CD4-positive, alpha-beta T cell (primary cell): ENCODE measurements around the gene SHC4. TPM values are rescaled to one million over a fixed set of nuclear protein-coding genes. Genes with fewer than 3 reads are reported as not detected.
A peak's percentile ranks its signal among the peaks of the same experiment; 100 is the strongest.

ENCODE experiments used
- ATAC-seq: fragments of 200-7000 bp; cut with Tn5 transposase; one replicate; pipeline ENCODE4 v1.10.0; 2022; ENCODE audit warnings: mild to moderate bottlenecking; ENCODE audit not compliant: poor library complexity
- CTCF ChIA-PET: fragments of 350-600 bp; sonication (Branson Sonifier 250); formaldehyde crosslinking; loops from one replicate; lab custom pipeline; 2021; ENCODE audit warnings: antibody characterized with exemption, inconsistent platforms; lab: Charles Lee
- POLR2A ChIA-PET: fragments of 350-600 bp; sonication (Branson Sonifier 250); formaldehyde crosslinking; loops from one replicate; lab custom pipeline; 2021; ENCODE audit warnings: antibody characterized with exemption, inconsistent platforms; lab: Charles Lee
- DNase-seq, 14 experiments: peaks; one replicate each; pipeline ENCODE4 v3.0.0-alpha.2; 2013 to 2020; ENCODE audit warnings: mixed read lengths in 2 of 14
- H3K27ac ChIP-seq, 2 donors: one replicate each; pipeline versions ENCODE4 v1.5.1 to v1.7.0; 2013; ENCODE audit warnings: low read length in 2 of 2, low read depth in 1 of 2, mild to moderate bottlenecking in 1 of 2
- H3K27me3 ChIP-seq, 2 experiments: 1 replicate in 1 of 2; 2 replicates in 1 of 2; pipeline versions ENCODE4 v1.6.1 to v1.7.0; 2013; ENCODE audit warnings: low read length in 2 of 2, control low read depth in 1 of 2, mild to moderate bottlenecking in 1 of 2, moderate library complexity in 1 of 2; ENCODE audit not compliant: insufficient read depth in 2 of 2, control insufficient read depth in 1 of 2
- H3K36me3 ChIP-seq: one replicate; pipeline ENCODE4 v1.6.1; 2013; ENCODE audit warnings: low read length, control low read depth; ENCODE audit not compliant: insufficient read depth
- H3K4me1 ChIP-seq: one replicate; pipeline ENCODE4 v1.6.1; 2013; ENCODE audit warnings: low read length, control low read depth; ENCODE audit not compliant: insufficient read depth
- H3K4me3 ChIP-seq: one replicate; pipeline ENCODE4 v1.5.1; 2013; ENCODE audit warnings: mild to moderate bottlenecking, low read length, moderate library complexity
- H3K9me3 ChIP-seq, 2 experiments: 1 replicate in 1 of 2; 2 replicates in 1 of 2; pipeline versions ENCODE4 v1.6.1 to v1.7.0; 2013; ENCODE audit warnings: low read length in 2 of 2, mild to moderate bottlenecking in 2 of 2, control low read depth in 1 of 2, moderate library complexity in 1 of 2; ENCODE audit not compliant: control insufficient read depth in 1 of 2, insufficient read depth in 1 of 2
- H3K27ac Mint-ChIP-seq: one replicate; pipeline ENCODE4 v1.8.0; 2020; ENCODE audit warnings: mixed read lengths
- H3K27me3 Mint-ChIP-seq: one replicate; pipeline ENCODE4 v1.8.0; 2021; ENCODE audit warnings: mixed read lengths
- H3K36me3 Mint-ChIP-seq: one replicate; pipeline ENCODE4 v1.8.0; 2021; ENCODE audit warnings: low read depth, mixed read lengths
- H3K4me1 Mint-ChIP-seq: one replicate; pipeline ENCODE4 v1.8.0; 2021; ENCODE audit warnings: low read depth, mixed read lengths
- H3K4me3 Mint-ChIP-seq: one replicate; pipeline ENCODE4 v1.8.0; 2020; ENCODE audit warnings: mild to moderate bottlenecking, mixed read lengths
- H3K9me3 Mint-ChIP-seq: one replicate; pipeline ENCODE4 v1.8.0; 2020; ENCODE audit warnings: mixed read lengths
- intact Hi-C, 2 experiments: fragments of 100-400 bp; cut with DNase I in 1 of 2; cut with micrococcal nuclease in 1 of 2; formaldehyde crosslinking; loops; one replicate each; pipeline versions ENCODE4 v1.15.1 to v1.9.0; 2023 to 2025; cut with DNase I, micrococcal nuclease
- total RNA-seq, 174 experiments: library from RNA in 2 of 174; stranded (reverse) in 2 of 174; gene quantifications; one replicate each; pipeline ENCODE4 v1.2.3 and lab custom pipeline; 2021 to 2026
- TF ChIP-seq, protein P1 (sequence below): fragments of 200-600 bp; IDR thresholded peaks from one replicate; pipeline ENCODE4 v1.8.0; 2022; ENCODE audit warnings: antibody characterized with exemption, mild to moderate bottlenecking

SHC4 gene
- total RNA-seq, 2 experiments from 2014 or later: not detected

- H3K36me3 ChIP-seq: no peaks in the 10 kb centered on the region
- Mint-ChIP-seq H3K36me3 (peaks cover 44% of the 10 kb centered on the region), H3K27me3 (no peaks in the 10 kb centered on the region), H3K9me3 (no peaks in the 10 kb centered on the region), H3K4me1 (peaks cover 13% of the 10 kb centered on the region), H3K27ac (no peak overlapping the region), H3K4me3 (no peak overlapping the region)
- no peaks in the 10 kb centered on the region for H3K27me3 ChIP-seq
- H3K4me3 ChIP-seq: no peak overlapping the region
- no peak overlapping the region for H3K27ac ChIP-seq
- ChIA-PET POLR2A (no interaction called here), CTCF (no interaction called here)
- no peak for DNase-seq
- no peak for ATAC-seq
- no peaks in the 10 kb centered on the region for H3K9me3 ChIP-seq
- TF ChIP-seq, protein P1, sequence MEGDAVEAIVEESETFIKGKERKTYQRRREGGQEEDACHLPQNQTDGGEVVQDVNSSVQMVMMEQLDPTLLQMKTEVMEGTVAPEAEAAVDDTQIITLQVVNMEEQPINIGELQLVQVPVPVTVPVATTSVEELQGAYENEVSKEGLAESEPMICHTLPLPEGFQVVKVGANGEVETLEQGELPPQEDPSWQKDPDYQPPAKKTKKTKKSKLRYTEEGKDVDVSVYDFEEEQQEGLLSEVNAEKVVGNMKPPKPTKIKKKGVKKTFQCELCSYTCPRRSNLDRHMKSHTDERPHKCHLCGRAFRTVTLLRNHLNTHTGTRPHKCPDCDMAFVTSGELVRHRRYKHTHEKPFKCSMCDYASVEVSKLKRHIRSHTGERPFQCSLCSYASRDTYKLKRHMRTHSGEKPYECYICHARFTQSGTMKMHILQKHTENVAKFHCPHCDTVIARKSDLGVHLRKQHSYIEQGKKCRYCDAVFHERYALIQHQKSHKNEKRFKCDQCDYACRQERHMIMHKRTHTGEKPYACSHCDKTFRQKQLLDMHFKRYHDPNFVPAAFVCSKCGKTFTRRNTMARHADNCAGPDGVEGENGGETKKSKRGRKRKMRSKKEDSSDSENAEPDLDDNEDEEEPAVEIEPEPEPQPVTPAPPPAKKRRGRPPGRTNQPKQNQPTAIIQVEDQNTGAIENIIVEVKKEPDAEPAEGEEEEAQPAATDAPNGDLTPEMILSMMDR: no peak
- no peaks in the 10 kb centered on the region for H3K4me1 ChIP-seq
- intact Hi-C loops: no loop called here
Measured at GRCh38 chr15:48796521-48796920, 167.2 kb downstream of the SHC4 start.

DNA sequence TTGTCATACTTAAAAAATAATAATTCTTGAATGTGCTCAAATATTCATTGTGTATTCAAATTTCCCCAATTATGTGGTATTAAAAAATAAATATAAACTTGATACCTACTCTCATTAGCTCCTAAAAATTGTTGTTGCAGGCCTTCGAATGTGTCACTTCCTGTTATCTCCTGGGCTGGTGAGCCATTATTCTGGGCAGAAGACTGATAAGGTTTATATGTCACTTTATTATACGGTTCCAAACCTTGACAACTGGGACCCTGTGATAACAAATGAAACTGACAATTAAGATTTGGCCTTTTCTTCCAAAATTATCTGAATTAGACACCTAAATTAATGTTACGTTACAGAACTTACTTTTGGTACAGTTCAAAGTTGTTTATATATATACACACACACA lies 167.8 kb downstream of the SHC4 start:
- no peak overlapping the region for H3K27ac Mint-ChIP-seq

GRCh38 chr15:48794697-48795134 lies 169.0 kb downstream of the SHC4 start:
- Histone ChIP-seq H3K27me3 (no peaks in the 10 kb centered on the region), H3K9me3 (no peaks in the 10 kb centered on the region), H3K4me3 (no peak overlapping the region), H3K4me1 (no peaks in the 10 kb centered on the region), H3K36me3 (peaks cover 1% of the 10 kb centered on the region), H3K27ac (peak overlapping the region in 1 of 2 donors; percentile 43)
- intact Hi-C loops: no loop called here
- Mint-ChIP-seq H3K4me3 (no peak overlapping the region), H3K27ac (no peak overlapping the region), H3K4me1 (peaks cover 9% of the 10 kb centered on the region), H3K9me3 (no peaks in the 10 kb centered on the region), H3K27me3 (no peaks in the 10 kb centered on the region), H3K36me3 (peaks cover 59% of the 10 kb centered on the region)
- ChIA-PET CTCF (interaction anchor here (1.5 kb wide), 1 partner anchor 26 kb away, joined by 3 read pairs; no protein-coding TSS in a partner anchor), POLR2A (no interaction called here)
- DNase-seq (peak in 3 of 14 experiments; percentile 13 to 23 (median 20)), ATAC-seq (no peak)
- TF ChIP-seq, protein P1: no peak

More for the DNA sequence above, 167.8 kb downstream of the SHC4 start:
- H3K36me3 Mint-ChIP-seq: peaks cover 47% of the 10 kb centered on the region
- peaks cover 9% of the 10 kb centered on the region for H3K4me1 Mint-ChIP-seq
- H3K27me3 Mint-ChIP-seq: no peaks in the 10 kb centered on the region
- Histone ChIP-seq H3K36me3 (no peaks in the 10 kb centered on the region), H3K4me3 (no peak overlapping the region), H3K27me3 (no peaks in the 10 kb centered on the region), H3K9me3 (no peaks in the 10 kb centered on the region), H3K4me1 (no peaks in the 10 kb centered on the region), H3K27ac (no peak overlapping the region)
- ATAC-seq: no peak
- H3K4me3 Mint-ChIP-seq: no peak overlapping the region
- H3K9me3 Mint-ChIP-seq: no peaks in the 10 kb centered on the region
- ChIA-PET CTCF (no interaction called here), POLR2A (no interaction called here)
- no peak for DNase-seq
- TF ChIP-seq, protein P1: no peak
- intact Hi-C loops: no loop called here
